ENCODE measurements around the gene ARHGAP6. TPM values are rescaled to one million over a fixed set of nuclear protein-coding genes. Genes with fewer than 3 reads are reported as not detected.

ARHGAP6 gene
- total RNA-seq, 1 experiment from 2014 or later: 0.07 TPM

GRCh38 chrX:11702420-11702819 is 36.7 kb upstream of the ARHGAP6 start:
- no peak overlapping the region for H3K18ac ChIP-seq (ENCODE audit: insufficient read length, low read depth, low read length)
- no peak overlapping the region for H3K14ac ChIP-seq (ENCODE audit: insufficient read depth, low read length)
- no peak overlapping the region for H4K8ac ChIP-seq (replicated peaks; ENCODE audit: insufficient read length, low read depth, low read length)
- Mint-ChIP-seq H3K4me1 (peaks cover 0 to 2% of the 10 kb centered on the region in 2 experiments; a peak in 2 of 4 replicates), H3K9me3 (peaks cover 63 to 71% of the 10 kb centered on the region in 2 experiments), H3K36me3 (ENCODE audit: insufficient read depth in 1 of 3, low read depth in 3 of 3) (peaks cover 0 to 5% (median 4%) of the 10 kb centered on the region in 3 experiments; a peak in 4 of 7 replicates), H3K4me3 (no peak overlapping the region), H3K27me3 (ENCODE audit: low read depth) (peaks cover 10% of the 10 kb centered on the region), H3K27ac (no peak overlapping the region)
- no CpG with 5 or more reads among the region's 3 CpGs for WGBS (ENCODE audit: extremely low coverage, insufficient read length, low lambda C conversion rate)
- no peak overlapping the region for H2BK20ac ChIP-seq (ENCODE audit: low read depth, low read length, poor library complexity, severe bottlenecking)
- no peaks in the 10 kb centered on the region for H3K23me2 ChIP-seq (ENCODE audit: insufficient read length, low read depth, low read length, poor library complexity, severe bottlenecking)
- H3K4me1 ChIP-seq (ENCODE audit: insufficient read depth, low read length): no peaks in the 10 kb centered on the region
- no peak overlapping the region for H2AK5ac ChIP-seq (ENCODE audit: insufficient read length, low read length)
- no peak overlapping the region for H3K23ac ChIP-seq (ENCODE audit: insufficient read length, low read depth, low read length)
- no peaks in the 10 kb centered on the region for H3K79me1 ChIP-seq (ENCODE audit: insufficient read depth, low read depth, low read length, poor library complexity, severe bottlenecking)
- H3K4me2 ChIP-seq (ENCODE audit: insufficient read depth, insufficient read length, low read length): no peak overlapping the region
- H3K27ac ChIP-seq (ENCODE audit: insufficient read length, low read depth, low read length): no peak overlapping the region
- H4K91ac ChIP-seq (ENCODE audit: insufficient read length, low read depth, low read length): no peak overlapping the region
- H3T11ph ChIP-seq (ENCODE audit: low read length): no peak overlapping the region
- H2AFZ ChIP-seq (ENCODE audit: low read length): no peak overlapping the region
- no peak overlapping the region for H3K4ac ChIP-seq (ENCODE audit: low read depth, low read length)
- H3K79me2 ChIP-seq (ENCODE audit: insufficient read depth, low read length): no peaks in the 10 kb centered on the region
- TF ChIP-seq CTCF (conservative IDR thresholded peaks at IDR 0.05): no peak
- no peak overlapping the region for H3K9ac ChIP-seq (ENCODE audit: extremely low read depth, insufficient read length, low read length)
- no peaks in the 10 kb centered on the region for H3K9me3 ChIP-seq (ENCODE audit: control insufficient read depth, low read depth, low read length)
- DNase-seq: no peak
- no peak overlapping the region for H2BK5ac ChIP-seq (ENCODE audit: insufficient read length, low read length)
- no peak overlapping the region for H2BK12ac ChIP-seq (ENCODE audit: insufficient read length, low read depth, low read length)
- H4K5ac ChIP-seq (ENCODE audit: insufficient read length, low read depth, low read length): no peak overlapping the region
- H3K56ac ChIP-seq (ENCODE audit: insufficient read length, low read depth, low read length): no peak overlapping the region
- H3K27me3 ChIP-seq (ENCODE audit: insufficient read depth, low read length): no peaks in the 10 kb centered on the region
- no peaks in the 10 kb centered on the region for H4K20me1 ChIP-seq (ENCODE audit: control insufficient read depth, insufficient read depth, insufficient read length)
- H2BK15ac ChIP-seq (ENCODE audit: low read depth, low read length): no peak overlapping the region
- H2BK120ac ChIP-seq (ENCODE audit: low read depth, low read length, poor library complexity, severe bottlenecking): no peak overlapping the region

Measured in H9 (cell line).